ENCODE data around the gene TSHZ2.

Gene TSHZ2

DNA sequence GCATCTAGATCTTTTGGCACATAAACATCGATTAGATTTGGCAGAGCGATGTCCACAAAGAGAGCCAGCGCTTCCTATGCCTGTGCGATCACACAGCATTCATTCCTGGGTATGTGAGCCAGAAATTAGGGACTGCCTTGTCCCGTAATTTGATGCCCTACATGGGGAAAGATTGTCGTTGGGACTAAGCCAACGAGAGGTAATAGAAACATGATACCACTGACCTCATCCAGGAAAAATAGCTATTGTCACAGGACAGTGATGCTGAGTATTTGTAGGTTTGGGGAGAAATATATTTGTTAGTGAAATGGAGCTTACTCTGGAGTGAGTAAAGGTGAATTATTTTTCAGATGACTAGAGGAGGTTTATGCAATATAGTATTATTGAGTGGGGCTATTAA, 154.0 kb downstream of the TSHZ2 start:
- no peak for DNase-seq (ENCODE audit: low read depth, low spot score)

DNA sequence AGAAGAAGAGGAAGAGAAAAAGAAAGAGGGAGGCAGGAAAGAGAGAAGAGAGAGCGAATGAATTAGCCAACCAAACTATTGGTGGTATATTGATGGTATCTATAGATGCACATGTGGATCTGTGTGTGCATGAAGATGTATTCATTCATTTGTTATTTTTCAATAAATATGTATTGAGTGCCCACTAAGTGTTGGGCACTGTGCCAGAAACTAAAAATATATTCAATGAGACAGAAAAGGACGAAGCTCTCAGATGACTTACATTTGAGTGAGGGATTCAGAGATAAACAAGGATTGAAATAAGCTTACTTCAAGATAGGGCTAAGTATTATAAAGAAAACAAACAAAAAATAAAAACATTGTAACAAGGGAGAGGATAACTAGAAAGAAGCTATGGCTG, 154.9 kb downstream of the TSHZ2 start:
- no peak for DNase-seq (ENCODE audit: low read depth, low spot score)

DNA sequence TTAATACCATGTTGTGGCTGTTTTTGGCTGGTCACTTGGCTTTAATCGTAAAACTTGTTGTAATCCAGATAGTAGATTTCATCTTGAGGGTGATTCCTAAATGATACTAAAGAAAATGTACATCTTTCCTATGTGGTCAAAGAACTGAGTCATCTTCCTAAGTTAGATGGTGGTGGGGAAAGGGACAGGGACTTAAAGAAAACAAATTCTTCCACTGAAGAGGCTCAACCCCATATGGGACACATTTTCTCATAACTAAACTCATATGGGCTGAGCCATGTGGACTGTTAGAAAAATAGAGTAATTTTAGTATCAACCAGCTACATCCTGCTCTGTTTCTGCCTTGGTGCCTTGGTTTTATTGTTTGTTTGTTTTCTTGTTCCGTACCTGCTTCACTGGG, 155.8 kb downstream of the TSHZ2 start:
- DNase-seq (ENCODE audit: low read depth, low spot score), result no peak

DNA sequence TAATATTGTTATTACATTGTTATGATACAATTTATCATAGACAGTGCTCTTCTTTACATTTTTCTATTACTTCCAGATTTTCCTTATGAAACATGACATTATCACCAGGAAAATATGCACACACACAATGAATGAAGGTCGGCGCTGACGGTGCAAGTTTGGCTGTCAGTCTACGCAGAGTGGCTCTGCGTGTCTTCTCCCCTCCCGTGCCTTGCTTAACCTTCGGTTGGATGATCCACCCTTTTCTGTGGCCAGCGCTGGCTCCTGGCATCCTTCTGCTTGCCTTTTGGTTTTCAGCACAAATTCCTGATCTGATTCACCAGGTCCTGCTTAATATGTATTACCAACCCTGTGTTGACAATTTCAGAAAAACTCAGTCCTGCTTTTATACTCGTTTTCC, 157.4 kb downstream of the TSHZ2 start:
- no peak for DNase-seq (ENCODE audit: low read depth, low spot score)

DNA sequence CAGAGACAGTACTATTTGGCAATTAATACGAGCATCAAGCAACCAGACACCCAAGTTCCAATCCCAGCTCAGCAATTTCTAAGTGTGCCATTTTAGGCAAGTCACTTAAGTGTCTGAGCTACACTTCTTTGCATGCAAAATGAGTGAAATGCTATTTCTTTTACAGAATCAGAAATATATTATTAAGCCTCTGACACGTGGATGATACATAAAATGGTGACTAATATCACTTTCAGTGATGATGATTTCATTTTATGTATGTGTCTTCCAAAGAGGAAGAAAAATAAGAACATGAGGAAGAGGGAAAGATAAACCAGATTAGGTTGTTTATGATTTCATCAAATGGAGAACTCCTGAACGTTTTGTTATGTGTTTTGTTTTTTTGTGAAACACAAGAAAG, 158.6 kb downstream of the TSHZ2 start:
- no peak for DNase-seq (ENCODE audit: low read depth, low spot score)

DNA sequence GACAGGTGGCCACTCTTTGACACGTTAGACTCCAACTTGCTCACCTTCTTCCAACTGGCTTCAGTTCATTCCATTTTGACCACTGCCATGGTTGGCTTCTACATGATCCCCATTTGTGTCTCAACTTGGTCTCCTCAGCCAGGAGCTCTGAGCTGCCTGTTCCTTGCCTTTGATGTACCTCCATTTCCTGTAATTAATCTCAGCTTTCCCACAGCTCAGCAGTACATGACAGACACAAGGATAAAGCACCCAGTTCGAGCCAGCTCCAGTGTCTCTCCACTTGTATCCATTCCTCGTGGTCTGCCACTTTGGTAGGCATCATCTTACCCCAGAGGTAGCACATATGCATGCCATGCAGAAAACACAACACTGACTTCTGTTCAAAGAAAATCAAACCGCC, 161.0 kb downstream of the TSHZ2 start:
- DNase-seq (ENCODE audit: low read depth, low spot score), result no peak

DNA sequence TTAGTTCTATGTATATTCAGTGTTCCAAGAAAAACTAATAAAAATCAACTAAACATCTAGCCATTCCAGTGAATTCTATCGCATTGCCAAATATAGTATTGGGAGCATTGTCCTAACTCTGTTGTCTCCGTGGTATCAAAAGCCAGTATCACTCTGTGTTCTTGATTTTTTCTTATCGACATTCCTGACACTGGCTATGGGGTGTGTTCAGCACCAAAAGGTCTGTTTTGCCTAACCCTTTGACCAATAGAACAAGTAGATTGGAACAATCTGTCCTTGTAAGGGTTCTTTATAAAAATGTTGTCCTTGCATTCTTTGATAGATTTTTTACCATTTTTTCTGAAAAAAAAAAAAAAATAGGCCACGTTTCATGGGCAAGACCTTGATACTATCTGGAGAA, 161.5 kb downstream of the TSHZ2 start:
- DNase-seq (ENCODE audit: low read depth, low spot score), result no peak

DNA sequence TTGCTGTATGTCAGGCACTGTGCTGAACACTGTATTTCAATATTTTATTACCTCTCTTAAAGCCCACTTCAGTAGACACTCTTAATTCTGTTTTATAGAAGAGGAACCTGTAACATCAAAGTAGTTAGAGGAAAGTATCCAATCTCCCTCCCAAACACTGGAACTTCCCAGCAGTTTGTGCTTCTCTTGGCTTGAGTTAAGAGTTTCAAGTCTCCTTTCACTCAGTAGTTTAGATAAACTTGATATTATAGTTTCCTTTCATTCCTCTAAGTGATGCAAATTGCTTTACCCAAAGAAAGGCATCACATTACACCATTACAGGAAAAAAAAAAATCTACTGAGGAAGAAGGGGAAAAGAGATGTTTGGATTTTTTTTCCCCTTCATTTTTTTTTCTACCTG, 164.3 kb downstream of the TSHZ2 start:
- no peak for DNase-seq (ENCODE audit: low read depth, low spot score)

DNA sequence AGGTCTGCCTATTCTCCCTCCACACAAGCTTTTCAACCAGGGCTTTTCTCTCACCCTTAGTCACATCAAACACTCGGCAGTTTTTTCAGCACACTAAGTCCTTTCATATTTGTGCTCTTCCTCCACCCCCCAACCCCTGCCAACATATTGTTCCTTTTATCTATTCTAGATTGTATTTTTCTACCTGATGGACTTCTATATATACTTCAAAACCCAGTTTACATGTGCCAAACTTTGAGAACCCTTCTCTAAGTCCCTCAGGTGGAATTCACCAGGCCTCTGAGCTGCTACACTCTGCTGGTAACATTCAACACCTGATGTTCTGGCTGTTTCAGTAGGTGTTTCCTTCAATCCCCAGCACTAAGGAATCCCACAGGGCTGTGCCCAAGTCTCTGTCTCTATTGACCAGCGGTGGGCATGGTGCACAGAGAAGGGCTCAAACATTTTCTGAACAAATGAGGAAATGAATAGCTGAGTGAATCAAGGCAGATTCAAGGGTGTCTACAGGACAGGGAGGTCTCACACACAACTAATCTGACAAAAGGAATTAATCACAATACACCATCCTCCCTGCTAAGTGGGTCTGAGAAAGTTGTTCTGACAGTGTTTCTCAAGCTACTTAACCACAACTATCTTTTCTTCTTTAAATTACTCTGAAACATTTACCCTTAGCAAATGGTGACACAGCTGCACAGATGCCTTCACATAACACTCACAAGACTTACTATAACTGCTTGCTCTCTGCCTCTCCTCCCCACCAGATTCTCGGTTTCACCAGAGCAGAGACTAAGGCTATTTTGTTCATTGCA, 166.5 kb downstream of the TSHZ2 start:
- DNase-seq (ENCODE audit: low read depth, low spot score), result no peak

DNA sequence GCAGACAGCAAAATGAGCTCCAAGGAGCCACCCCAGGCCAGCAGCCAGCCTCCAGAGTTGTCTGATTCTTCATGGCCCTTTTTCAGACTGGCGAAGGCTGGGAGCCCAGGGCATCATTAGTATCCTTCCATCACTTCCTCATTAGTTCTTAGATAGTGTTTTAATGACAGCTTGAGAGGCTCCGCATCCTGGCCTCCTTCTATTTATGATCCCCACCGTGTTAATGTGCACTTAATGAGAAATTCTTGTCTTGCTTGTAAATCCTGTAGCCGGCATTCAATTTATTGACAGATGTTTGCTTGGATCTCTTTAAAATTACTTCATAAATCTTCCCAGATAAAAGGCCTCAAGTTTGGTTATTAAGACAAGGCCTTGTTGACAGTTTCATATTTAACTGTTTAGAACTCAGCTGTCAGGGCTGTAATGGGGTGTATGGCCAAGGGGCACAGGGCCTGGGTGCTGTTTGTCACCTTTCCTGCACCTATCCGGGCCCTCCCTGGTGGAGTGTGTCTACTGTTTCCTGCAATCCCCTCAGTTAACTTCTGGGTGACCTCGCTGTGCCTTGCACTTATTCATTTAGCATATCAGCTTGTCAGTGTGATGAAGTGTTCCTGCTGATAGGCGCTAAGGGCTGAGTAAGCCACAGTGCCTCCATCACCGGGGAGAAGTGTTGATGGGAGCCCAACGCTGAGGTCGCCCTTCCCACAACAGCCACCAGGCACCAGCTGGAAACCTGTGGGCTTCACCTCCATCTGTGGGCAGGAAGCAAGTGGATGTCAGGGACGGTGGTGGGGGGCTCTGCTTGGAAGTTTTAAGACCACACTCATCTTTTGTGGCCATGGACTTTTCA, 169.3 kb downstream of the TSHZ2 start:
- no peak for DNase-seq (ENCODE audit: low read depth, low spot score)

DNA sequence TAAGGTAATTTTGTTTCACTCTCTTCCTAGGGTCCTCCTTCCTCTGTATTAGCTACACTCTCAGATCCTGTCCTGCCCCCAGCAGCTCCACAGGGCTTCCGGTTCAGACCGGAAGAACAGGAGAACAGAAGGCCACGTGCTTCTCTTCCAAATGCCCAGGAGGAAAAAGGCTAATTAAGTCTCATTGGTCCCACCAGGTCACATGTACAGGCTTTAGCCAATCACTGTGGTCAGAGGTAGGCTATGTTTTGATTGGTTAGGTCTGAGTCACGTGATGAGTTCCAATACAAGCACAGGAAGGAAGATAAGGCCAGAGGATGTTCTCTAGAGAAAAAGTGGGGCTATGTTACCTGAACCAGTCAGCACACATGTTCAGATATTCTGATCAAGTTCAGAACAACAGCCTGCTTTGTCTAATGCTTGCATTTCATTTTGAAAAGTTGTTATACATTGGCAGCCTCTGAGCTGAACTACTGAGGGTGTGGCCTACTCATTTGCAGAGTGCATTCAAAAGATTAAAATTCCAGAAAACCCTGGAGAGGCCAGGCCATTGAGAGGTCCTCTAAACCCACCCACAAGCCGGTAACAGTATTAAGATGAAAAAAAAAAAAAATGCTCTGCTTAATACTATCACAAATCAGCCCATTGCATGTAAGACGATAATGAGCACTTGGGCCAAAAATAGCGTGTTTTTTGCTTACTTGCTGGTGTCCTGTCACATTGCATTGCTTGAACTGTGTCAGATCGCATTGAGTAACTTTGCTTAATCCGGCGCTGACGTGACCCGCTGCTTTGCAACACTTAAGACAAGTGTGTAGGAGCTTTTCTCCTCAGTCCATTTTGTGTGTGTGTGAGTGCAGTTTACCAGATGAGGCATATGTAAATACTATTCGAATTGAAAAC, 170.3 kb downstream of the TSHZ2 start:
- DNase-seq (ENCODE audit: low read depth, low spot score), result no peak

DNA sequence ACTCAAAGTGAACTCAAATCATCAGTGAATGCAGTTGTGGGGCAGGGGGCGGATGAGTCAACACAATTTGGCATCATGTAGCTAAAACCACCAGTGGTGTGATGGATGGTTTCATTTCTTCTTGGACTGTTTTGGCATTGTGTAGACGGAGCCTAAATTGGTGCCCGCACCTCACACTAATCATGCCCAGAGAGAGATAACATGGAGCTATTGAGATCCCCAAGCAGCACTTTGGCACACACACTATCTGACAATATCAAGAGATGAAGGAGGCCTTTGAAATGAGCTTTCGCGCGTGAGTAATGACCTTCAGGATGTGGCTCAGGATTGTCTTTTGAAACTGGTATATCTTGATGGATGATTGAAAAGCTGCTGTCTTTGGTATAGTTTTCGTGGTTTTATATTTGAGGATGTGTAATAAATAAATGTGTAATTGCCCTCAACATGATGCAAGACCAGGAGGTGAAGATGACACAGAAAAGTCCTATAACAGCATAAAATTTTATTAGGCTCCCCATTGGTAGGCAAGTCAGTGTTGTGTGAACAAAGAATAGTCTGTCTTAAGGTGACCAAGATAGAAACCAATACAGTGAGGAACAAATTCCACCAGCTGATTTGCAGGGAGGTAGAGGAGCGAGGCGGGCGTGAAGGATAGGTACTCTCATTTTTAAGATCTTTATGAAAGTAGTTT, 174.2 kb downstream of the TSHZ2 start:
- no peak for DNase-seq (ENCODE audit: low read depth, low spot score)

DNA sequence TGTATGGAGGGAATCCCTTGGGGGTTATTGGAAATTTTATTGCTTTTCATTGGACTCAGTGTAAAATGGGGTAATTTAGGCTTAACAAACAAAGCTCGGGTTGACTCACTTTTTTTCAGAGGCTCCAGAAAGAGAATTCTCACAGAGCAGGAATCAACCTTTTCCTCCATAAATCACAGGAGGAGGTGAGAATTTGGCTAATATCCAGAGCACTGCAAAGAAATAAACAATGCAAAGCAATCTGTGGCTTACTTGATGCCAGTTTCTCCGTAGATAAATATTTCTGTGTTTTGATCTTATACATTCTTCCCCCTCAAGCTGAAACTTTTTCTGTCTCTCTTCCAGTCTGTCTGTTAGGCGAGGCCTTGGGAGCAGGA, 176.6 kb downstream of the TSHZ2 start:
- DNase-seq (ENCODE audit: low read depth, low spot score), result no peak

DNA sequence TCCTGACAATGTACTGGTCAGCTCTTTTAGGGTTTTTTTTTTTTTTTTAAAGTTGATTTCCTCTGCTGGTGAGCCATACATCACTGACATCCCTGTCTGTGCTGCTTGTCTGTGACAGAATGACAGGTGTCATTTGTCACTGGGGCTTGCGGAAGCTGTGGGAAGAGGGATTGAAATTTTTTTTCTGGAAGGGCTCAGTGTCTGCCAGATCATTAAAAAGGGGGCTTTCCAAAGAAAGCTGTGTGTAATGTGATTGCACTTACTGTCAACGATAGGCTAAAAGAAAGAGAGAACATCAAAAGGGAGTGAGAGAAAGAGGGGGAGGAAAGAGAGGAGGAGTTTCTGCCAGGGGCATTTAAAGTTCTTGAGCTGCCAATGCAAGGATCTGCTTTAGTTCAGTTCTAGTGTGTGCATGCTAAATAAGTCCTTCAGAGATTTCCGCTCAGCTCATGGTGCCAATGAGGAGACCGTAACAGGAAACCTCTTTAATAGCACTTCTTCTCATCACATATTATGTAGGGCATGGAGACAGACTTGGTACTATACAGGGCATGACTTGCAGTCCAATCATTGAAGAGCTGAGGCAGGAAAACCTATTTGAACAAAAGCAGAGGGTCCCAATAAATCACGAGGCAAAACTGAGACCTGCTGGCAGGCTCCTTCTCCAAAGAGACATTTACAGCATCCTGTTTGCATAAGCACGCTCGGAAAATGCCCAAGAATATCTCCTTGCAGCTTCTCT, 177.2 kb downstream of the TSHZ2 start:
- no peak for DNase-seq (ENCODE audit: low read depth, low spot score)

DNA sequence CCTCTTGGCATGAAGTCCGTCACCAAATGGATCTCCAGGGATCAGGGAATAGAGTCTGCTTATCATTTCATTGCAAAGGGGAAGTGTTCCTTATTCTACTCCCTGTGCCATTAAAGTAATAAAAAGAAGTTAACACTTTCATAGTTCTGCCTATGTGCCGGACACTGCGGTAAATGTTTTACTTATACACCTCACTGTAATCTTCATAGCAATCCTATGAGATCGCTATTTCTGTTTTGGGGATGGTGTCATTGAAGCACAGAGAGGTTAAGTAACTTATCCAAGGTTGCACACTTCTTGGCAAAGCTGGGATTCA, 177.7 kb downstream of the TSHZ2 start:
- DNase-seq (ENCODE audit: low read depth, low spot score), result no peak

DNA sequence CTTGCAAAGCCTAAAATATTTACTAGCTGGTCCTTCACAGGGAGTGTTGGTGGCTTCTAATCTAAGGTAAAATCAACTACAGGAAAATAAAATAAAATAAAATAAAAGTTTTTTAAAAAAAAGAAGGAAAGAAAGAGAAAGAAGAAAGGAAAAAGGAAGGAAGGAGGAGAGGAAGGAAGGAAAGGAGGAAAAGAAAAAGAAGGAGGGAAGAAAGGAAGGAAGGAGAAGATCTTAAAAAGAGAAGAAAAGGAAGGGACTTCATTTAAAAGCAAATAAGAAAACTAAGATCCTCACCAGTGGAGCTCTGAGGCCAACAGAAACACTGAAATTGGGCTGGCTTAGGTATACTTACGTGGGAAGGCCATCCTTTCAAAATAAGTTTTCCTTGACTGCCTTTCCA, 178.4 kb downstream of the TSHZ2 start:
- DNase-seq (ENCODE audit: low read depth, low spot score), result no peak

DNA sequence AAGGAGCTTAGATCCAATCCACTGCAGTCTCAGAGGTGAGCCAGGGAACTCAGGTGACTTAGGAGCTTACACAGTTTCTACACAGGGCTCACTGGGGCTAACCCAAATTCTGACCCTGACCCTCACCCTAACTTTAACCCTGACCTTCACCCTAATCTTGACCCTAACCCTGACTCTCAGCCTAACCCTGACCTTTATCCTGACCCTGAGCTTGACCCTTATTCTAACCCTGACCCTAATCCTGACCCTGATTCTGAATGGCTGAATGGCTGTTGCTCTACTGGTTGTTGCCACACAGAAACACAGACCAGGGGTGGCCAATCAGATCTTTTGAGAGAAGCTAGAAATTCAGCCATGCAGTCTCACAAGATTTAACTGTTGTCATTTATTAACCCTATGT, 180.1 kb downstream of the TSHZ2 start:
- DNase-seq (ENCODE audit: low read depth, low spot score), result no peak

DNA sequence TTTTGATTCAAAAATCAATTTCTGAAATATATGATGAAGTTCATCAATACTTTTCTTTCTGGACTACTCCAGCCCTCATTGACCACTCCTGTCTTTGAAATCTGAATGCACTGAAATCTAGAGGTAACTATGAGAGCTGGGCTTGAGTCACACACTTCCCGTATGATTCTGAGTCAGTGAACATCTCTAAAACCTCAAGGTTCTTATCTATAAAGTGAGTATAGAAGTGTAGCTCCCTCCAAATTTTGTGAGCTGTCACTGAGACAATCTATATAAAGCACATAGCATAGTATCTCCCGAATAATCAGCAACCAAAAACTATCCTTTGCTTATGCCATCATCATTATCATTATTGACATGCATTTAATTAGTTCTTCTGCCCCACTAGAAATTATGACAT, 182.4 kb downstream of the TSHZ2 start:
- no peak for DNase-seq (ENCODE audit: low read depth, low spot score)

DNA sequence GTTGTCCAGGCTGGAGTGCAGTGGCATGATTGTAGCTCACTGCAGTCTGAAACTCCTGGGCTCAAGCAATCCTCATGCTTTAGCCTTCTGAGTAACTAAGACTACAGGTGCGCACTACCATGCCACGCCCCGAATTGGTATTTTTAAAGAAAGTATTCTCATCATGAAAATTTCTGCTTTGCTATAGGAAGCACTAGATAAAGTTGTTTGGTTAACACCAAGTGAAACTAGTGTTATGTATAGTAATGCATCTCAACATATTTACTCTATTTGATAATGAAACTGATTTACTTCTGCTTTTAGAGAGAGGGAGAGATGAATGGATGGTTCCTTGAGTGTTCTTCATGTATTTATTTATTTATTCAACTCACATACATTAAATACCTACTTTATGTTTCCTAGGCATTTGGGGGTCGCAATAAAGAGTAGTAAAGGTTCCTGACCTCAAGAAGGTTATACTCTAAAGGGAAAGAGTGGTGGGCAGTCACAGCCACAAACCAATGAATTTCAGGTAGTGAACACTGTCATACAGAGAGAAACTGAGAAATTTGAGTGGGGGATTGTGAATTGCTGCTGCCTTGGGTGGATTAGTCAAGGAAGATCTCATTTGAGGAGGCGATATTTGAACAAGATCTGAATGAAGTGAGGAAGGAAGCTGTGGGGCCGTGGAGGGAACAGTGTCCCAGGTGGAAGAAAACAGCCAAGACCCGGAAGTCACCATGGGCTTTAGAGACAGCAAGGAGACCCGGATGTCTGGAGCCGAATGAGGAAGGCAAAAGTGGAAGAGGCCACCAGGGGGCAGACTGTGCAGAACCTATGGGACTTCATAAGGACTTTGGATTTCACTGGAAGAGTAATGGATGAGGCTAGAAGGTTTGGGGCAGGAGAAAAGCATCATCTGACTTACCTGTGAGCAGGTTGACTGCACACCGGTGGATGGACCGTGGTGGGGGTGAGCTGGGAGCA, 185.6 kb downstream of the TSHZ2 start:
- DNase-seq (ENCODE audit: low read depth, low spot score), result peak; percentile 2

DNA sequence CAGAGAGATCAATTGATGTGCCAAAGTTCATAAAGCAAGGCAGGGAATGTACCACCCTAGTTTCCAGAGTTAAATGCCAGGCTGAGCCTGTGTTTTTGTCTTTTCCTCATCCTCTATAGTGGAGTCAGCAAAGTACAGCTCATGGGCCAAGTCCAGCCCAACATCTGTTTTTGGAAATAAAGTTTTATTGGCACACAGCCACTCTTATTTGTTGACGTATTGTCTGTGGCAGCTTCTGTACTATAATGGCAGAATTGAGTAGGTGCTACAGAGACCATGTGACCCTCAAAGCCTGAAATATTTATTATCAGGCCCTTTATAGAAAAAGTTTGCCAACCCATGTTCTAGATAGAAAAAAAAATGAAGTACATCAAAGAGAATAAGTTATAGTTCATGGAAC, 187.0 kb downstream of the TSHZ2 start:
- no peak for DNase-seq (ENCODE audit: low read depth, low spot score)
